Measurements from ENCODE around the gene ASPSCR1. TPM values are rescaled to one million over a fixed set of nuclear protein-coding genes. Genes with fewer than 3 reads are reported as not detected.

ASPSCR1 gene
- total RNA-seq, 4 donors from 2014 or later, result 11.7 to 24.4 (median 18.6) TPM

DNA sequence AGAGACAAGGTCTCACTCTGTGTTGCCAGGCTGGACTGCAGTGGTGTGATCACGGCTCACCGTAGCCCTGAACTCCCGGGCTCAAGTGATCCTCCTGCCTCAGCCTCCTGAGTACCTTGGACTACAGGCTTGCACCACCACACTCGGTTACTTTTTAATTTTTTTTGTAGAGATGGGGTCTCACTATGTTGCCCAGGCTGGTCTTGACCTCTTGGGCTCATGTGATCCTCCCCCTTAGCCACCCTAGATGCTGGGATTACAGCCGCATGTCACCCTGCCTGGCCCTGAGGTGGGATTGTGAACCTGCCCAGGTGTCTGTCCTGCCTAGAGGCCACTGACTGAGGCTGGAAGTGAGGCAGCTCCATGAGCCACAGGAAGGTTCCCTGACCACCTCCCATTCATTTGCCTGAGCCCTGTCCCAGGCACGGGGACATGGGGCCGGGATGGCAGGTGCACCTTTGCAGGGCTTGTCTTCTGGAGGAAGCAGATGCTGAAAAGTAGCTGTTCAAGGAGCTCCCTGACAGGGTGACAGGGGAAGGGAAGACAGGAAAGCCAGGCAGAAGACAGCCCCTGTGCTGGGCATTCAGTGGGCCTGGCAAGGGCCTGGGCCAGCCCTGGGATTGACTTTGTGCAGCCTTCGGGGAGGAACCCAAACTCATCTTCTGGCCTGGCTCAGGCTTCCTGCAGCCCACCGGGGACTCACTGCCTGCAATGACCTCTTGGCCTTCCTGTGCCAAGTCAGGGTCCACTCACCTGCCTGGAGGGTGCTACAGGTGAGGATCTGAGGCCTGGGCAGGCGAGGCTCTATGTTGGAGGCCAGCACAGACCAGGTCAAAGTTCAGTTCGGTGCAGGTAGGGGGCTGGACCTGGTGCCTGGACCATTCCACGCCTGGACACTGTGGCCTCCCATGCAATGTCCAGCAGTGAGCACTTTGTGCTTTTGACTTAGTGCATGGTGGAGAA lies 8.3 kb upstream of the ASPSCR1 start:
- no peak for ATAC-seq
- TF ChIP-seq POLR2A (IDR thresholded peaks at IDR 0.05) (no peak), POLR2AphosphoS5 (IDR thresholded peaks at IDR 0.05) (no peak), EP300 (IDR thresholded peaks at IDR 0.05) (no peak)
- TF ChIP-seq, protein P1, sequence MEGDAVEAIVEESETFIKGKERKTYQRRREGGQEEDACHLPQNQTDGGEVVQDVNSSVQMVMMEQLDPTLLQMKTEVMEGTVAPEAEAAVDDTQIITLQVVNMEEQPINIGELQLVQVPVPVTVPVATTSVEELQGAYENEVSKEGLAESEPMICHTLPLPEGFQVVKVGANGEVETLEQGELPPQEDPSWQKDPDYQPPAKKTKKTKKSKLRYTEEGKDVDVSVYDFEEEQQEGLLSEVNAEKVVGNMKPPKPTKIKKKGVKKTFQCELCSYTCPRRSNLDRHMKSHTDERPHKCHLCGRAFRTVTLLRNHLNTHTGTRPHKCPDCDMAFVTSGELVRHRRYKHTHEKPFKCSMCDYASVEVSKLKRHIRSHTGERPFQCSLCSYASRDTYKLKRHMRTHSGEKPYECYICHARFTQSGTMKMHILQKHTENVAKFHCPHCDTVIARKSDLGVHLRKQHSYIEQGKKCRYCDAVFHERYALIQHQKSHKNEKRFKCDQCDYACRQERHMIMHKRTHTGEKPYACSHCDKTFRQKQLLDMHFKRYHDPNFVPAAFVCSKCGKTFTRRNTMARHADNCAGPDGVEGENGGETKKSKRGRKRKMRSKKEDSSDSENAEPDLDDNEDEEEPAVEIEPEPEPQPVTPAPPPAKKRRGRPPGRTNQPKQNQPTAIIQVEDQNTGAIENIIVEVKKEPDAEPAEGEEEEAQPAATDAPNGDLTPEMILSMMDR (IDR thresholded peaks at IDR 0.05), result no peak

DNA sequence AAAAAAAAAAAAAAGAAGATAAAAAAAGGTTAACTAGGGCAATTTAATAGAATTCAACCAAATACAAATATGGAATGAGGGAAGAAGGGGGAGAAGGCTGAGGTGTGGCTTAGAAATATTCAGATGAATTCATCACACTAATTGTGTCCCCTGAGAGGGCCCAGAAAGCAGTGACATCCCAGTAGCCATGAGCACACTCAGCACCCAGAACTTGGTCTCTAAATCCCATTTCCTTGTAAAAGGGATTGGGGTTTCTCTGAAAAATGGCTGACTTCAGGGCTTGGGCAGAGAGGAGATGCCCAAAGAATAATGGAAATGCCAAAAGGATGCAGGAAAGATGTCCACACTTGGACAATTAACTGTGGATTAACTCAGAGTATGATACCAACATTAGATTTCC lies 4.0 kb upstream of the ASPSCR1 start:
- Histone ChIP-seq H3K27me3 (peaks cover 41% of the 10 kb centered on the region), H3K4me1 (peaks cover 0 to 22% (median 5%) of the 10 kb centered on the region in 3 donors), H3K4me3 (no peak overlapping the region), H3K36me3 (no peaks in the 10 kb centered on the region), H3K9me3 (no peaks in the 10 kb centered on the region), H3K27ac (no peak overlapping the region)
- TF ChIP-seq EP300 (IDR thresholded peaks at IDR 0.05) (no peak), POLR2AphosphoS5 (IDR thresholded peaks at IDR 0.05) (no peak), POLR2A (IDR thresholded peaks at IDR 0.05) (no peak)
- TF ChIP-seq, protein P1 (IDR thresholded peaks at IDR 0.05), result no peak
- no peak for ATAC-seq

More for the DNA sequence above, 8.3 kb upstream of the ASPSCR1 start:
- Histone ChIP-seq H3K4me3 (no peak overlapping the region), H3K4me1 (peaks cover 0 to 29% (median 11%) of the 10 kb centered on the region in 3 donors), H3K36me3 (no peaks in the 10 kb centered on the region), H3K27ac (no peak overlapping the region), H3K27me3 (peaks cover 73% of the 10 kb centered on the region), H3K9me3 (no peaks in the 10 kb centered on the region)
- WGBS, 2 donors (ENCODE audit: low coverage in 1 of 2), result 87 to 93% methylated on average over 3 to 4 of the region's 12 CpGs

DNA sequence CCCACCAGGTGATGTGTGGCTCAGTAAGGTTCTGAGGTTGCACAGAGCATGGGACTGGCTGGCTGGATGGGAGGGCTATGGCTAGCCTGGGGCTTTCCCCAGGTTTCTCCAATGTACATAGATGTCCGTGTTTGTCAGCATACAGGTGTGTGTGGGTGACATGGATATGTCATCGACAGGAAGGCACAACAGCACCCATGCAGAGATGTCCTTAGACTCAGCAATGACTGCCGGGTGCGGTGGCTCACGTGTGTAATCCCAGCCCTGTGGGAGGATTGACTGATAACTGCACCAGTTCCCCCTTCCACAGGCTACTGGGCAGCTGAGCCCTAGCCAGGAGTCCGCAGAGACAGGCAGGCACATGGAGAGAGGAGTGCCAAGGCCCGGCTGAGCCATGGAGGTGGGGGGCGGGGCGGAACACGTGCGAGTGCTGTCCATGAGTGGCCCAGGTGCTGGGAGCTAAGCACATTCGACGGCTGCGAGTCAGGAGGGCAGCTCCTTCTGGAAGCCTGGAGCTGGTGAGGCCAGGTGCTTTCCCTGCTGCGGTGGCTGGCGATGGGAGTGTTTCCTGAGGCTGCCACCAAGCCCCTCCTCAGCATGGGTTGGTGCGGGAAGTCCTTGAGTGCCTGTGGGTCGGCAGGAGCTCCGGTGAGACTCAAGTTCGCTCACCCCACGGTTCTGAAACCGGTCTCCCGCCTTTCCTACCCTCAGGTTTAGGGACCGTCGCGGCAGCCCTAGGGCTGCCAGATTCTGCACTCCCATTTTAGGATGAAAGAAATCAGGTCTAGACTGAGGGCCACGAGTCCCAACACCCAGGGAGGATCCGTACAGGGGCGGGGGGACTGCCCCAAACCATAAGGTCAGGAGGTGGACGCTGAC lies 858 bp upstream of the ASPSCR1 start:
- Histone ChIP-seq H3K27me3 (peaks cover 25% of the 10 kb centered on the region), H3K36me3 (peaks cover 0 to 25% of the 10 kb centered on the region in 2 donors), H3K4me1 (peaks cover 0 to 22% (median 7%) of the 10 kb centered on the region in 3 donors), H3K9me3 (no peaks in the 10 kb centered on the region), H3K4me3 (peak overlapping the region; percentile 57 to 94), H3K27ac (peak overlapping the region; percentile 34 to 95 (median 92))
- WGBS, 2 donors (ENCODE audit: low coverage in 1 of 2), result 20 to 61% methylated on average over 4 of the region's 30 CpGs
- TF ChIP-seq POLR2A (IDR thresholded peaks at IDR 0.05), result no peak
- TF ChIP-seq, protein P1 (IDR thresholded peaks at IDR 0.05), result no peak
- TF ChIP-seq EP300 (IDR thresholded peaks at IDR 0.05), result no peak
- no peak for TF ChIP-seq POLR2AphosphoS5 (IDR thresholded peaks at IDR 0.05)
- peak; percentile 12 for ATAC-seq

DNA sequence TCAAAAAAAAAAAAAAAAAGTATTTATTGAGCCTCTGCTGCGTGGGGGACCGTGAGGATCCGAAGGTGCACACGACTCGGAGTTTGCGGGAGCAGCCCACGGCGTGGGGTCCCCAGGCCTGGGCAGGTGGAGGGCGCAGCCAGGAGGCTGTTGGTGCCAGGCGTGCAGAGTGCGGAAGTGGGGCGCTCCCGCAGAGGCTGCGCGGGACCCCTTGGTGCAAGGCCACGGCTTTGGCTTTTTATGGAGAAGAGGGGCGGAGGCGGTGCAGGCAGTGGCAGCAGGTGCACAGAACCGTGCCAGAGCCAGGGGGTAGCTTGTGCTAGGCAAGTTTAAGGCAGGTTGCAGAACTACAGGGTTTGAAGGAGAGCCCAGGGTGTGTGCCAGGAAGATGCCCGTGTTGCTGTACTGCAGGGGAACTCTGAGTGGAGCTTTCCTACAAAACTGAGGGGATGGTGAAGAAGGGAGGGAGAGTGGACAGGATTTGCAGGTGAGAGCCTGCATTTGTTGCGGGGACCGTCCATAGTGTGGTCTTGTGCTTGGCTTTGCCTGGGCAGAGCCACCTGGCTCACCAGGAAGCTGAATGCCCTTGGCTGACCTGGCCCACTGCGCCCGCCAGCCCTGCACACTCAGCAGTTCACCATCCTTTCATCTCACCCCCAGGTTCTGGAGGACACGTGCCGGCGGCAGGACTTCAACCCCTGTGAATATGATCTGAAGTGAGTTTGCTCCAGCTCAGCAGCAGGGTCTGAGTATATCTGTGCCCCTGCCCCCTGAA lies 1.3 kb downstream of the ASPSCR1 start:
- TF ChIP-seq POLR2A (IDR thresholded peaks at IDR 0.05) (no peak), POLR2AphosphoS5 (IDR thresholded peaks at IDR 0.05) (no peak)
- peaks cover 0 to 22% (median 7%) of the 10 kb centered on the region in 3 donors for H3K4me1 ChIP-seq
- H3K27ac ChIP-seq, result peak overlapping the region in 1 of 4 donors; percentile 95
- H3K9me3 ChIP-seq, result no peaks in the 10 kb centered on the region
- peaks cover 0 to 43% of the 10 kb centered on the region in 2 donors for H3K36me3 ChIP-seq
- 81 to 90% methylated on average over 9 to 13 of the region's 27 CpGs for WGBS, 2 donors (ENCODE audit: low coverage in 1 of 2)
- H3K27me3 ChIP-seq, result peaks cover 7% of the 10 kb centered on the region
- ATAC-seq, result no peak
- H3K4me3 ChIP-seq, result peak overlapping the region in 1 of 2 donors; percentile 94

All from gastroesophageal sphincter (tissue), 4 donors.